HG02970 (cell line): ENCODE results near the gene KLHL18.
A peak's percentile ranks its signal among the peaks of the same experiment; 100 is the strongest.
"Not testable (repeated sequence)": the region's sequence is repeated elsewhere in the genome, so short reads cannot be mapped to it uniquely, and the experiment has no call there.

ENCODE experiments used
- ATAC-seq: cut with Tn5 transposase; IDR thresholded peaks from one replicate; pipeline ENCODE4 v1.9.1; 2021; ENCODE audit warnings: mild to moderate bottlenecking, moderate library complexity, moderate number of reproducible peaks; ENCODE audit not compliant: unreplicated experiment, low FRiP score

The KLHL18 gene

GRCh38 chr3:47273564-47273963, 9.2 kb upstream of the KLHL18 start:
- no peak for ATAC-seq

- no peak for ATAC-seq
Measured at GRCh38 chr3:47274652-47275051, 8.1 kb upstream of the KLHL18 start.

- ATAC-seq = no peak
Measured at GRCh38 chr3:47276558-47276957, 6.2 kb upstream of the KLHL18 start.

DNA sequence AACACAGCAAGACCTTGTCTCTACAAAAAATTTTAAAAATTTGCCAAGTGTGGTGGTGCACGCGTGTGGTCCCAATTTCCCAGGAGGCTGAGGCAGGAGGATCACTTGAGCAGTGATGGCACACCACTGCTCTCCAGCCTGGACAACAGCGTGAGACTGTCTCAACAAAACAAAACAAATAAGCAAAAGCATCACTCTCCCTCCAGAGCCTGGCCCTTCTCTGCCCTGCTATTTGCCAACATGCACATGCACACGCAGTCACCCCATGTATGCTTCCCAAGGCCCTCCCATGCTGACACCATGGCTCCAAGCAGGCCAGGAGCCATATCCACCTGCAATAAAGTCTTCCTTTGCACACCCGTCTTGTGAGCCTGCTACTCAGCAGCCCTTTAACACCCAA, 2.2 kb upstream of the KLHL18 start:
- ATAC-seq = no peak

GRCh38 chr3:47283193-47283537, 421 bp downstream of the KLHL18 start:
- ATAC-seq = no peak

GRCh38 chr3:47283591-47284364, 1.0 kb downstream of the KLHL18 start:
- ATAC-seq = no peak

GRCh38 chr3:47288966-47289910, 6.5 kb downstream of the KLHL18 start:
- no peak for ATAC-seq

GRCh38 chr3:47291158-47291753, 8.5 kb downstream of the KLHL18 start:
- no peak for ATAC-seq

GRCh38 chr3:47291754-47292420, 9.1 kb downstream of the KLHL18 start:
- peak; percentile 55 for ATAC-seq

GRCh38 chr3:47293822-47294221, 11.1 kb downstream of the KLHL18 start:
- ATAC-seq = no peak

- ATAC-seq = no peak
Measured at GRCh38 chr3:47294392-47294791, 11.6 kb downstream of the KLHL18 start.

DNA sequence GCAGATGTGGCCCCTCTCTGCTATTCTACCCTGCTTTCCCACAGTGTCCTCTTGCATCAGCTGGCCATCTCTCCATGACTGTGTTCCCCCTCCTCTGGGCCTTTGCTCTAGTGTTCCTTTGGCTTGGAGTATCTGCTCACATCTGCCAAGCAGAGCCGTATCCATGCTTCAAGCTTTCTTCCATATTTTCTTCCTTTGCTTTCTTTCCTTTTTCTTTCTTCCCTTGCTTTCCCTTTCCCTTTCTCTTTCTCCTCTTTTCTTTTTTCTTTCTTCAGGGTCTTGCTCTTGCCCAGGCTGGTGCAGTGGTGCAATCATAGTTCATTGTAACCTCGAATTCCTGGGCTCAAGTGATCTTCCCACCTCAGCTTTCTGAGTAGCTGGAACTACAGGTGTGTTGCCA, 12.6 kb downstream of the KLHL18 start:
- ATAC-seq = no peak

DNA sequence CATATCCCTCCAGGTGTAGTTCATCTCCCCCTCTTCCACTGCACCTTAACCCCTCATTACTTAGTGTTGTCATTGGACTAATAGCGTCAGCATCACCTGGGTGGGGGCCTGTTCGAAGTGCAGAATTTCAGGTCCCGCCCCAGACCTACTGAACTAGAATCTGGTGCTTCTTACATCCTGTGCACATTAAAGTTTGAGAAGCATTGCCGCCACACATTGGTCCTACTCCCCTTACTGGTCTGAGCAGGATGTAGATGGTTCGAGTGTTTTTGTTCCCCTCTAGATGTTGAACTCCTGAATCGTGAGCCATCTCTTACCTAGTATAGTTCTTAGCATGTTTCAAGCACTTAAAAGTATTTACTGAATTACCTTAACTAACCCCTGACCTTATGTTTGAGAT, 13.2 kb downstream of the KLHL18 start:
- ATAC-seq = no peak

DNA sequence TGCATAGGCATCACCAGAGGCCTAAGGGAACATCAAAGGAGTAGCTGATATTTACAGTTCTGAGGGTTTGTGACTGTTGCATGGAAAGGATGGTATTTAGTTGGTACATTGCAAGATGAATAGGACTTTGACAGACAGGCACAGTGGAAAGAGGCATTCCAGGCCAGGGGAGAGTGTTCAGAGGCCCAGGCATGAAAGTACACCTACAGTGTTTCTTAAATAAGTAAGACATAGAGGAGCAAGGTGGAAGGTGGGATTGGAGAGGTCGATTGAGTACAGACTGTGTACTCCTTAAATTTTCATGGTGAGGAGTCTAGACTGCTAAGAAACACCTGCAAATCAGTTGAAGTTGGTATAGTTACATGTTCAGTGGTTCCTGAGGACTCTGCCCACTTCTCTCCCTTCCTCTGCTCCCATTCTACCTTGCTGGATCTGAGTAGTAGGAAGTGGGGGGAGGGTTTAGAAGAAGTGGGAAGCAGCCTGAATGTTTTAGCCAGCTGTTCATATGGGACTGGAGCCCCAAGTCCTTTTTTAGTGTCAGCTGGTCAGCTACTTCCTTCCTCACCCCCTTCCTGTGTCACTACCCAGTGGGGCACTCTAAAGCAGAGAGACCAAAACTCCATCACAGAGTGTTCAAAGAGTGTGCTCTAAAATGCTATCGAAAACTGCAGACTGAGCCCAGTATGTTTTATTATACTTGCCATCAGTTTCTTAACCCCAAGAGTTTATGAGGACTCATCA, 14.0 kb downstream of the KLHL18 start:
- ATAC-seq = no peak

GRCh38 chr3:47298439-47298838, 15.7 kb downstream of the KLHL18 start:
- no peak for ATAC-seq

DNA sequence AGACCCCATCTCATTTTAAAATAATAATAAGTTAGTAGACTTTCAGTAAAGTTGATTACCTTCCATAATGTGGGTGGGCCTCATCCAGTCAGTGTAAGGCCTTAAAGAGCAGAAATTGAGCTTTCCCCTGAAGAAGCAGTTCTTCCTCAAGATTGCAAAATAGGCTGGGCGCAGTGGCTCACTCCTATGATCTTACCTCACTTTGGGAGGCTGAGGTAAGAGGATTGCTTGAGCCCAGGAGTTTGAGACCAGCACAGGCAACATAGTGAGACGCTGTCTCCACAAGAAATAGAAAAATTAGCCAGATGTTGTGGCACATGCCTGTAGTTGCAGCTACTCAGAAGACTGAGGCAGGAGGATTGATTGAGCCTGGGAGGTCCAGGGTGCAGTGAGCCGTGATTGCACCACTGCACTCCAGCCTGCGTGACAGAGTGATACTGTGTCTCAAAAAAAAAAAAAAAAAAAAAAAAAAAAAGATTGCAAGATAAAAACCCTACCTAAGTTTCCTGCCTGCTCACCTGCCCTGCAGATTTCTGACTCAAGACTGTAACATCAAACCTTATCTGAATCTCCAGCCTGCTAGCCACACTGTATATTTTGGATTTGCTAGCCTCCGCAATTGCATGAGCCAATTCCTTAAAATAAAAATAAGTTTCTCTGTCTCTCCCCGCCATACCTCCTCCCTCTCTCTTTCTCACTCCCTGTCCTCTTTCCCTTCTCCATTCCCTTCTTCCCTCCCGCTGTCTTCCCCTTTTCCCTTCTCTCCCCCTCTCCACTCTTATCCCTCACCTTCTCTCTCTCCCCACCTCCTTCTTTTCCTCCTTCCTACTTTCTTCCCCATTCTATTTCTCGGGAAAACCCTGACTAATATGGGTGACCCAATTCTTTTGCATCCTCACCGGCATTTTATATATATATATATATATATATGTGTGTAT, 16.9 kb downstream of the KLHL18 start:
- ATAC-seq = no peak

GRCh38 chr3:47301456-47301855, 18.7 kb downstream of the KLHL18 start:
- no peak for ATAC-seq

DNA sequence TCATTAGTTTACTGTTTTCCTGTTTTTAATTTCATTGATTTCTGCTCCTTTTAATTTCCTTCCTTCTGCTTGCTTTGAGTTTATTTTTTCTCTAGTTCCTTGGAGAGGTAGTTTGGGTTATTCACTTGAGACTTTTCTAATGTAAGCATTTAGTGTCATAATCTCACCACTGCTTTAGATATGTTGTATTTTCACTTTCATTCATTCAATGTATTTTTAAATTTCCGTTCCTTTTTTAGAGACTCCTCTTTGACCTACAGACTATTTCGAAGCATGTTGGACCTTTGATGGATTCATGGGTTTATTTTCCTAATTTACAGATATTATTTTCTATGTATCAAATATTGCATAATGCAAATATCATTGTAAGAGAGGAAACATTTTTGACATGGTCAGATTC, 23.3 kb downstream of the KLHL18 start:
- no peak for ATAC-seq

DNA sequence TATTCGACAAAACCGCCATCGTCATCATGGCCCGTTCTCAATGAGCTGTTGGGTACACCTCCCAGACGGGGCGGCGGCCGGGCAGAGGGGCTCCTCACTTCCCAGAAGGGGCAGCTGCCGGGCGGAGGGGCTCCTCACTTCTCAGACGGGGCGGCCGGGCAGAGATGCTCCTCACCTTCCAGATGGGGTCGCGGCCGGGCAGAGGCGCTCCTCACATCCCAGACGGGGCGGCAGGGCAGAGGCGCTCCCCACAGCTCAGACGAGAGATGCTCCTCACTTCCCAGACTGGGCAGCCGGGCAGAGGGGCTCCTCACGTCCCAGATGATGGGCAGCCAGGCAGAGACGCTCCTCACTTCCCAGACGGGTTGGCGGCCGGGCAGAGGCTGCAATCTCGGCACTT, 26.5 kb downstream of the KLHL18 start:
- not testable (repeated sequence) for ATAC-seq
